SIG-M5 treated with dmso at 0.1 percent for 504 hours (cell line): ENCODE results near the gene SLC5A3.

Experiments
- DNase-seq: peaks from one replicate; lab custom pipeline; 2025; ENCODE audit not compliant: unreplicated experiment; lab: John Stamatoyannopoulos, UW

SLC5A3 gene

DNA sequence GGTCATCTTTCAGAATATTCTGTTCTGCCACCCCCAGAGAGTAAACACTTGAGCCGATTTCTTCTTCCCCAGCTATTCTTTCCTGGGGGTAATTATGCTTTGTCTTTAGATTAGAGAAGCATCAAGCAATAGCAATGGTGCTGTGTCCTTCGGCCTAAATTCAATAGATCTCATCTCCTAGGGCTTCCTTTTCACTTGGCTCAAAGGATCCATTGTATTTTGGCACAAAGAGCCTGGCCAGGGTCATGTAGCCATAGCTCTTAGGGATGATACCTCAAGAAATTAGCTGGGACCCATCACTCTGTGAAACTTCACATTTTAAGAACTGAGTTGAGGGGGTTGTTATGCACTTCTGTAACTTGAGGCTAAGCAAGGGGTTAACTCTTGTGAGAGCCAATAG lies 27.0 kb downstream of the SLC5A3 start:
- no peak for DNase-seq

GRCh38 chr21:34100790-34101189 lies 27.4 kb downstream of the SLC5A3 start:
- no peak for DNase-seq

DNA sequence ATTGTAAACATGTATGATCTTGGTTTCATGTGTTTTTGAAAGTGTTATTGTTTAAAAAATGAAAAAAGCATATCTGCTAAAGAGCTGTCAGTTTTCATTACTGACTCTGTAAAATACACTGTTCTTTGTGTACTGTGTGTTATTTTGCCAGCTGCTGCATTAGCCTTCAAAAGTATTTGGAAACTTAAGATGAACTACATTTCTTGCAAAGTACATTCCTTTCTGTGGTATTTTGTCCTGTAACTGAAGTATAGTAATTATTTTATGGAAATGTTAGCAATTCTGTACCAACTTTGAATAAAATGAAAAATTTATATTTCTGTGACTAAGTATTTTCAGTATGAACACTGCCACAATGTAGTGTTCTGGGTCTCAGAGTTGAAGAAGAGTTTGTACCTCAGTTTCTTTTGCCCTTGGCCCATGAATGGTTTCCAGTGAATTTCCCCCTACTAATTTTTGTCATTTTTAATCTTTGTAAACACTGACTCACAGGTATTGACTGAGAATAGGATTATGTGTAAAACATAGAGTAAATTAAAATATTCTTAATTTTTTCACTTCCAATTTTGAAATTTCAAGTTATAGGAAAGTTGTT lies 32.7 kb downstream of the SLC5A3 start:
- no peak for DNase-seq

- DNase-seq = no peak
Measured at GRCh38 chr21:34107606-34108005, 34.2 kb downstream of the SLC5A3 start.

DNA sequence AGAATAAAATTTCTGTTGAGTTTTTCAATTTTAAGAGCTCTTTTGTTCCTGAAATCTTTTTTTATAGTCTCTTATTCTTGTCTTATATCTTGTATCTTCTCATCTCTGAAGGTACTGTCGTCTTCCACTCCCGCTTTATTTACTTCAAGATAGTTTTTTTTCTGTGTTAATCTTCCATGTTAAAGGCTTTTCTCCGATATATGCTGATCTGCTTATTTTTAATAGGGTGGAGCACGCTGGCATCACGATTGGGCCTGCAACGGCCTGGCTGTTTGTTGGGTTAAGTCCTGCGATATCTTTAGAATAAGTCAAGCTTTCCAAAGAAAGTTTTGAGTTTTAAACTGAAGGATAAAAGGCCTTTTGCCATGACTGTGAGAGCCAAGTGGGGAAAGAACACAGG lies 35.7 kb downstream of the SLC5A3 start:
- no peak for DNase-seq

GRCh38 chr21:34110594-34111202 lies 37.3 kb downstream of the SLC5A3 start:
- no peak for DNase-seq

DNA sequence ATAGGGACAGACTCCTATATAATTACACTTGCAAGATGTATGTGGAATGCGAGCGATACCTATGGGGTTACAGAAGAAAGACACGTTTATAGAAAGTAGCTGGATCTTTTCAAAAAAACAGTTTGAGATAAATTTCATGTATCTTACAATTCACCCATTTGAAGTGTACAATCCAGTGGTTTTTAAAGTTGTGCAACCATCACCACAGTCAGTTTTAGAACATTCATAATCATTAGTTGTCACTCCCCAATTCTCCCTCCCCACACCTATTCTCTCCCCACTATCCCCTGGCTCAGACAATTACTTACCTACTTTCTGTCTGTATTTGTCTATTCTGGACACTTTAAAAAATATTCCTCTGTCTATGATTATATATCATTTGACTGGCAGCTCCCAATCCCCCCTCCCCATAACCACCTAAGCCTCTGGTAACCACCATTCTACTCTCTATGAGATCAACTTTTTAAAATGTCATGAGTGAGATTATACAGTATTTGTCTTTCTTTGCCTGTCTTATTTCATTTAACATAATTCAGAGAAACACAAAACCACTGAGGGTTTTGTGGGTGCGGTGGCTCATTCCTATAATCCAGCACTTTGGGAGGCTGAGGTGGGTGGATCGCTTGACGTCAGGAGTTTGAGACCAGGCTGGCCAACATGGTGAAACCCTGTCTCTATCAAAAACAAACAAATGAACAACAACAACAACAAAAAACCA lies 39.1 kb downstream of the SLC5A3 start:
- no peak for DNase-seq

DNA sequence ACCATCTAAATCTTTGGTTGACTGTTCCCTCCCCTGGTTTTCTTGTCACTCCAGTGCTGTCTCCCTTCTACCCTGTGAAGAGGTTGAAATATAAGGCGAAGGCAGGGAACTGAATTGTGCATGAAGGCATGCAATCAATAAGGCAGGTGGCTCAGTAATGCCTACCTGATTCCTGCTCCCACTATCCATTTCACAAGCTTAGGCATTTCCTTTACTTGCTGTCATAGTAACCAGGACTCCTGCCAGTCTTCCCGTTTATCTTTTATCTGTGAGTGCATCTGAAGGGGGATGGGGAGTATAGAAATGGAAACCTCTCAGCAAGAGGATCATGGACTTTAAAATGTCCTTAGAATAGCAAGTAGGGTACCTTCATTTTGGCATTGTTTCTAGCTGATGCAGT lies 40.5 kb downstream of the SLC5A3 start:
- DNase-seq = no peak

DNA sequence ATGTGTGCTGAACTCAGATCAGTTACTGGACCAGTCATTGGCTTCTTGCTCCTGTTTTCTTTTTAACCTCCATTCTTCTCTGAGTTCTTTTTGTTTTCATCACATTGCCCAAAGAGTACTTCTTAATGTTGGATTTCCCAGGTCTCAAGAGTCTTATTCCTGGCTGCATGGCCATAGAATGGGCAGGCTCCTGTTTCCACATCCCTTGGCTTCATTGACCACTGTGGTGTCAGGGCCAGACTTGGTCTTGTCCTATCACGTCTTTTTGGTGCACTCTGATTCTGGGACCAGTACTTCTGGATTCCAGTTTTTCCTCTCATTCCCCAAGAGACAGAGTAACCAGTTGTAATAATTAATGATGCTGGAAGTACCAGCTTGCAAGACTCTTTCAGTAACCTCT lies 41.8 kb downstream of the SLC5A3 start:
- no peak for DNase-seq

- no peak for DNase-seq
Measured at GRCh38 chr21:34116569-34116968, 43.2 kb downstream of the SLC5A3 start.

DNA sequence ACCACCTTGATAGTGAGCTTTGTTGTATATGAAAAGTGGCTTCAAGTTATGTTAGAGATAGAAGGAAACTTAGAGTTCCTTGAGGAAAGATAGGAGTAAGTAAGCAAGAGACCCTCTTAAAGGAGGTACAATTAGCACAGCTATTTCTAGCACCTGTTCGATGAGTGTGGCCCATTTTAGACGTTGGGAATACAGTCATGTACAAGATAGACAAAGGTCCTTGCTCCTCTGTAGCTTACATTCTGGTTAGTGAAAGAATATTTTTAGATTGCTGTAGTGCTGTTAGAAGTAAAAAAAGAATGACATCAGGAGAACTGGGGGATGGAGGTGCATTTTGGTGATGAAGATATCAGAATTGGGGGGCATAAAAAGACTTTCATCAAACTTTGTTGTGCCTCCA lies 47.5 kb downstream of the SLC5A3 start:
- no peak for DNase-seq

DNA sequence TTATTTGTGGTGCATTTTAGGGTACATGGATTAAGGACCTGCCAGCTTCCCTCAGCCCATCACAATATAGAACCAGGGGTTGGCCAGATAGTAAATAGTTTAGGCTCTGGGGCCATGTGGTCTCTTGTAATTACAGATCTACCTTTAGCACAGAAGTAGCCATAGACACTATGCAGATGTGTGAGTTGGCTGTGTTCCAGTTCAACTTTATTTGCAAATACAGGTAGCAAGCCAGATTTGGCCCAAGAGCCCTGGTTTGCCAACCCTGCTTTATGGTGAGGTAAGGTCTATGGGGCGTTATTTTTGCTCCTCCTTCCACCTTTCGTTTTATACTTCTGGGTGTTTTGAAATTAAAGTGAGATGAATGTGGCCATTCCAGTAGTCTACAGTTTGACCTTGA lies 48.7 kb downstream of the SLC5A3 start:
- no peak for DNase-seq
